Measurements from ENCODE around the gene CHKB.

The CHKB gene

GRCh38 chr22:50602338-50602700 lies 19.7 kb upstream of the CHKB start:
- no peak for DNase-seq
- peak overlapping the region; percentile 88 for H3K27ac ChIP-seq
- no peak for TF ChIP-seq CTCF (IDR thresholded peaks at IDR 0.05; ENCODE audit: low read depth, low read length)
- H3K9me3 ChIP-seq (ENCODE audit: severe bottlenecking) = no peaks in the 10 kb centered on the region
- H3K36me3 ChIP-seq = peaks cover 55% of the 10 kb centered on the region
- H3K27me3 ChIP-seq (ENCODE audit: insufficient read depth, low read depth, severe bottlenecking) = no peaks in the 10 kb centered on the region
- no peak overlapping the region for H3K4me3 ChIP-seq (ENCODE audit: low read depth, low read length)

- no peak for DNase-seq
- peaks cover 53% of the 10 kb centered on the region for H3K36me3 ChIP-seq
- no peaks in the 10 kb centered on the region for H3K9me3 ChIP-seq (ENCODE audit: severe bottlenecking)
- peak overlapping the region; percentile 89 for H3K4me3 ChIP-seq (ENCODE audit: low read depth, low read length)
- TF ChIP-seq CTCF (IDR thresholded peaks at IDR 0.05; ENCODE audit: low read depth, low read length) = no peak
- H3K27ac ChIP-seq = peak overlapping the region; percentile 88
- H3K27me3 ChIP-seq (ENCODE audit: insufficient read depth, low read depth, severe bottlenecking) = no peaks in the 10 kb centered on the region
Observed at GRCh38 chr22:50601669-50602337, 19.2 kb upstream of the CHKB start.

- H3K9me3 ChIP-seq (ENCODE audit: severe bottlenecking) = no peaks in the 10 kb centered on the region
- peak overlapping the region; percentile 89 for H3K4me3 ChIP-seq (ENCODE audit: low read depth, low read length)
- peak; percentile 52 for DNase-seq
- no peak for TF ChIP-seq CTCF (IDR thresholded peaks at IDR 0.05; ENCODE audit: low read depth, low read length)
- H3K27me3 ChIP-seq (ENCODE audit: insufficient read depth, low read depth, severe bottlenecking) = no peaks in the 10 kb centered on the region
- peaks cover 49% of the 10 kb centered on the region for H3K36me3 ChIP-seq
- H3K27ac ChIP-seq = peak overlapping the region; percentile 88
Observed at GRCh38 chr22:50600967-50601668, 18.5 kb upstream of the CHKB start.

GRCh38 chr22:50600538-50600937 lies 17.9 kb upstream of the CHKB start, which contains the start of gene MAPK8IP2:
MAPK8IP2 (plus strand) TSS chr22:50600793; CDS start chr22:50600819, 26 bp downstream.
- Histone ChIP-seq H3K27ac (peak within 1 kb of the TSS; percentile 88), H3K4me3 (ENCODE audit: low read depth, low read length) (peak within 1 kb of the TSS; percentile 89), H3K27me3 (ENCODE audit: insufficient read depth, low read depth, severe bottlenecking) (no peaks in the 10 kb centered on the region), H3K36me3 (peaks cover 43% of the 10 kb centered on the region), H3K9me3 (ENCODE audit: severe bottlenecking) (no peaks in the 10 kb centered on the region)
- peak; percentile 77 for DNase-seq
- TF ChIP-seq CTCF (IDR thresholded peaks at IDR 0.05; ENCODE audit: low read depth, low read length) = no peak

GRCh38 chr22:50599816-50600455 lies 17.3 kb upstream of the CHKB start:
- H3K36me3 ChIP-seq = peaks cover 37% of the 10 kb centered on the region
- no peak for DNase-seq
- peak overlapping the region; percentile 67 for H3K4me3 ChIP-seq (ENCODE audit: low read depth, low read length)
- no peak for TF ChIP-seq CTCF (IDR thresholded peaks at IDR 0.05; ENCODE audit: low read depth, low read length)
- no peaks in the 10 kb centered on the region for H3K9me3 ChIP-seq (ENCODE audit: severe bottlenecking)
- no peaks in the 10 kb centered on the region for H3K27me3 ChIP-seq (ENCODE audit: insufficient read depth, low read depth, severe bottlenecking)
- H3K27ac ChIP-seq = peak overlapping the region; percentile 76

Measured in WERI-Rb-1 (cell line).